Measurements from ENCODE around the gene TNFRSF8.

TNFRSF8 gene

DNA sequence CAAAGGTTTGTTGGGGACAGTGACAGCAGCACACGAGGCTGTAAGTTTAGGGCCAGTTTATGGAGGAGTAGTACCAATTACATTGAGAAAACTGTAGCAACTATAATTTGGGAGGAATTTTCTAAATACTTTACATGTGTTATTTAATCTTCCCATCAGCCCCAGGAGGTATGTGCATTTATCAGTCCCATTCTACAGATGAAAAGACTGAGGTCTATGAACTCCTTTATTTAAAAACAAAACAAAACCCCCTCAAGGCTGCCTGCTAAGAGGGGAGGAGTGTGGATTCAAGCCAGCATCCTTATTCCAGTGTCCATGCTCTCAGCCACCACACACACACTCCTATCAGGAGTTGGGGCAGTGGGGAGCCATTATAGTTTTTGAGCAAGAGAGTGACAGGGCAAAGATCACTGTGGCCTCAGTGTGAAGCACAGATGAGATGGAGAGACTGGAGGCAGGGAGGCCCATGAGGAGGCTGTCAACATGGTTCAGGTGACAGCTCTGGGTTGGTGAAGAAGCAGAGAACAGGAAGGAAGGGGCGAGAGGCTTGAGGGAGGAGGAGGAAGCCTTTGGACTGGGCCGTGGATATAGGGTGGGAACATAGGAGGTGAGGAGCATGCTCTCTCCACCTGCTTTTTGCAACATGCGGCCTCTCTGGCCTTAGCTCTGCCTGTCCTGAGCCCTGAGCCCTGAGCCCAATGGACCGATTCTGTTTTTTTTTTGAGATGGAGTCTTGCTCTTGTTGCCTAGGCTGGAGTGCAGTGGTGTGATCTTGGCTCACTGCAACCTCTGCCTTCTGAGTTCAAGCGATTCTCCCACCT, 113.4 kb downstream of the TNFRSF8 start:
- DNase-seq (ENCODE audit: low read depth): no peak

DNA sequence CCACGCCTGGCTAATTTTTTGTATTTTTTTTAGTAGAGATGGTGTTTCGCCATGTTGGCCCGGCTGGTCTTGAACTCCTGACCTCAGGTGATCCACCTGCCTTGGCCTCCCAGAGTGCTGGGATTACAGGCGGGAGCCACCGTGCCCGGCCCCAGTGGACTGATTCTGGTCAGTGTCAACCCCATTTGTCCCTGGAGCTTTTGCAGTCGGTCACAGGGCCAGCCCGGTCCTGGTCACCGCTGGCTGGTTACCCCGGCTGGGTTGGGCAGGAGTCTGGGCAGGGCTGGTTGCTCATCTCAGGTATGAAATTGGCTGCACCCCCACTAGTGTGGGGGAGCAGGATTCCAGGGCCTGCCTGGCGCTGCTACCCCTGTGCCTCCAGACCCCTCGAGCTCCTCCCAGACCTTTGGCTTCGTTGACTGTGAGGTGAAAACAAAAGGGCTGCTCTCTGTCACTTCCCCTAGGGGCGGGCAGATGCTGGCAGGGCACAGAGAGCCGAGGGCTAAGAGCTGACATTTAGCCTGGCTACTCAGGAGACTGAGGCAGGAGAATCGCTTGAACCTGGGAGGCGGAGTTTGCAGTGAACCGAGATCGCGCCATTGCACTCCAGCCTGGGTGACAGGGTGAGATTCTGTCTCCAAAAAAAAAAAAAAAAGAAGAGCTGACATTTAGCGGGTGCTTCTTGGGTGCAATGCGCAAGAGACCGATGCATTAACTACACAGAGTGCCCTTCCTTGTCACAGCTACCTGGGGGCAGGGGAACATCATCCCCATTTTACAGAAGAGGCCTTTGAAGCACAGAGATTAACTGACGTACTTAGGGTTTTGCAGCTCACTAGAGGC, 114.3 kb downstream of the TNFRSF8 start:
- DNase-seq (ENCODE audit: low read depth): no peak

DNA sequence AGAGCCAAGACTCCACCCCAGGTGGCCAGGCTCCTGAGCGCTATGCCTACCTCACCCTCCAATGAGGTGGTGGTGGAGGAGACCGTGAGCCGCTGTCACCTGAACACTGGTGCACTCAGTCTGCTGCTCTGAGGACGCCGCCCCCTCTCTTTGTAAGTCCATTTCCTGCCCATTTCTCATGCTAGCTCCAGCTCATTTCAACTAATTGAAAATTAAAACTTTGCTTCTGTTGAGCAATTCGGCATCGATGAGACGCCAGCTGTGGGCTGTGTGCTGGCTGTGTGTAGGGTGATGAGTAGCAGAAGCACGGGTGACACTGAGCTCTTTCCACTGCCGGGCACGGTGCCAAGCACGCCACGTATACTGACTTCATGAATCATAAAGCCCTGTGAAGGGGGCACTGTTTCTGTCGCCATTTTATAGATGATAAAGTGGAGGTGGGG, 114.9 kb downstream of the TNFRSF8 start:
- DNase-seq (ENCODE audit: low read depth): peak; percentile 67

DNA sequence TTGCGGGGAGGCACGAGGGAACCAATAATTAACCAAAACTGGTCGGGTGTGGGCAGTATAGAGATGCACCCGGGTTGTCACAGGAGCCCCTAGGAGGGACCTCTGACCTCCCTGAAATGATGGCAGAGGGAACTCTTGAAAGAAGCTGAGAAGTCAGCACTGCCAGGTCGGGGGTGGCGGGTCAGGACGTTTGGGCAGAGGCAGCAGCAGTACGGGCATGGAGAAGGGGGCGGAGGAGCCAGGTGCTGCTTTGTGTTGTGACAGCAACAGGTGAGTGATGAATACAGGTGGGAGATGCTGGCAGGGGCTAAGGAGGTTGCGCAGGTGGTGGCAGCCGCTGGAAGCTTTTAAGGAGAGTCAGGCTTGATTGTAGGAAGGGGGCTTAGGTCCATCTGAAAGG, 115.4 kb downstream of the TNFRSF8 start:
- no peak for DNase-seq (ENCODE audit: low read depth)

DNA sequence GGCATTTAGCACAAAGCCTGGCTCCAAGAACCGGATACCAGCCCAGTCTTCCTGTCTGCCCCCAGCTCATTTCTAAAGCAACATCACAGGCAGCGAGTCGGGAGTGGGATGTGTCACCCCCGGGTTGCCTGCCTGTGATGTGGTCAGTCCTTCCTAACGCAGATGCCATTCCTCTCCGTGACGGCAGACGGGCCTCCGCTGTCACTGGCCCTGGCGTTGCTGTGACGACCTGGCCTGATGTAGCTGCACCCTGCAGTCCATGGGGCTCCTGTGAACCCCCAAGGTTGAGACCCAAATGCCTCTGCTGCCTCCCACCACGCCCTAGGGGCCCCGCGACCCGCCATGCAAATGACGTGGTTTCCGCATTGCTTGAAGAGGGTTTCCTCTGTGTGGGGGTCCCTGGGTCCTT, 116.0 kb downstream of the TNFRSF8 start:
- no peak for DNase-seq (ENCODE audit: low read depth)

DNA sequence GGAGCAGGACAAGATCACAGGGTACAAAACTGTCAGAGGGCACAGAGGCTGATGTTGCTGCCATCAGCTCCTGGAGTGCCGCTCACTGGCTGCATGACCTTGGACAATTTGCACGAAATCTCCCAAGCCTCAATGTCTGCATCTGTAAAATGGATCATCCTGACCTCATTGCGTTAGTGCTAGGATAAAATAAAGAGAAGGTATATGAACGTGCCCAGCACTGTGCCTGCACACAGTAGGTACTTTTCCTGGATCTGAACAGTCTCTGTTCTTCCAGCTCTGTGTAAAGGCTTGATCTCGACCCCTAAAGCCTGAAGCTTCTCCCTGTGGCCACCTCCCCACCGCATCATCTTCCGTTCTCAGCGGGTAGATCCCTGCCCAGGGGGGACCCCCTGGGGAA, 116.6 kb downstream of the TNFRSF8 start:
- DNase-seq (ENCODE audit: low read depth): no peak

DNA sequence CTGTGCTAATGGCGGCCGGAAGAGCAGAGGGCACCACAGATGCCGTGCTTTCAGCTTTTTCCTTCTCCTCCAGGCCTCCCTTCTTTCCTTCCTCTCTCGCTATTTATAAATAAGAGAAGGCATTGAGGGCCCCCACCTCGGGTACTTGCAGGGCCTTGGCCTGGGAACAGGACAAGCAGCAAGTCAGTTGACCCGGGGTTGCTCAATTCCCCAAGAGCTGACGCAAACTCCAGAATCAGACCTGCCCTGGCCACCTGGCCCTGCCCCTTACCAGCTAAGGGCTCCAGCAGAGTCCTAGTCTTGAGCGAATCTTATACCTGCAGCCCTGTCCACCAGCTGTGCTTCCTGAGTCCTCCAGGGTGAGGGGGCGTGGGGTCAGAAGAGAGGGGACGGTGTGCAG, 117.2 kb downstream of the TNFRSF8 start:
- DNase-seq (ENCODE audit: low read depth): no peak

DNA sequence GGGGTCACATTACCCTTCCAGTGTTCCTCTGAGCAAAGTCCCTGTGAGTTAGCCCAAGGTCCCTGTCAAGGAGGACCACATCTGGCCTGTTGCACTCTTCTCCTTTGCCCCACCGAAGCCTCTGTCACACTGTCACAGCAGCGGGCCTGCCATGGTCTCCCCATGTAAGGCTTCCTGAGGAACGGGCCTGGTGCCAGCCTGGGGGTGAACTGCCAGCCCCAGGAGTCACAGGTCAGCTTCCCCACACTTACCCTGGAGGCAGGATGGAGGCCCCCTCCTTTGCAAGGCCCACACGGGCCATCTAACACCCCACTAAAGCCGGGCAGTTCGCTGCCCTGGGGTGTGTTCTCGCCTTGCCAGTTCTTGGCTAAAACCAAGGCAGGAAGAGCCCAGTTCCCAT, 117.8 kb downstream of the TNFRSF8 start:
- DNase-seq (ENCODE audit: low read depth): no peak

DNA sequence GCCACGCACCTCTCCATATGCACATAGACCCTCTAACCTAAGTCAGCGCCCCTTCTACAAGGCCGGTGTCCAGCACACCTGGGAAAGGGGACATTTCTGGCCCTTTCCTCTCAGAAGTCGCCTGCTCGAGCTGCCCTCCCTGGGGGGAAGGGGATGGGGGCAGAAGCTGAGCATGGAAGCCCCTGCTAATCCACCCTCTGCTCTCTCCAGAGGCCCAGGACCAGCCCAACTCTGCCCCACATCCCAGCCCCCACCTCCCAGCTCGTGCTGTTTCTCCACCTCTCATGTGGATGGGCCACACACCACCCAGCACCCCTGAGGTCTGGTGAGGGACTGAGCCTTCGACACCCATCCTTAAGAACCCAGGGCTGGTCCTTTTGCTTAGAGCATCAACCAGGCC, 118.5 kb downstream of the TNFRSF8 start:
- no peak for DNase-seq (ENCODE audit: low read depth)

DNA sequence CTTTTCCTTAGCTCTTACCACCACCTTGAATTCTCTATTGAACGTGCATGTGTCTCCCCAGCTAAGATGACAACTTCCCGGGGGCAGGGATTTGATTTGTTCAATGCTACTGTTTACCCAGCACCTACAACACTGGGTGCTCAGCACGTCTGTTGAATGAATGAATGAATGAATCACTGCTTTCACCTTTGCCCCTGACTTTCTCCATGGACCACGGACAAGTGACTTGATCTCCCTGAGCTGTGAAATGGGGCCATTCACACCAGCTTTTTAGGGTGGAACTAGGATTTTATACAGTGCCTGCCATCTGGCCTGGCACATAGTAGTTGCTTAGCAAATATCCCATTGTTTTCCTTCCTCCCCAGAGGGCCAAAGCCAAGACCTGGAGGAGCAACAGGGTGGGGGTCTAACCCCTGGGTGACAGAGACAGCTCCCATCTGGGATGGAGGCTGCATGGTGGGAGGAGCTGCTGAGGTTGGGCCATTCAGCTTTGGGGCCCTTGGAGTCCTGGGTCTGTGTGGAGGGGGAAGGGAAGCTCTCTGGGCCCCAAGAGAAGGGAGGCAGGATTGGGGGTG, 119.4 kb downstream of the TNFRSF8 start:
- no peak for DNase-seq (ENCODE audit: low read depth)

DNA sequence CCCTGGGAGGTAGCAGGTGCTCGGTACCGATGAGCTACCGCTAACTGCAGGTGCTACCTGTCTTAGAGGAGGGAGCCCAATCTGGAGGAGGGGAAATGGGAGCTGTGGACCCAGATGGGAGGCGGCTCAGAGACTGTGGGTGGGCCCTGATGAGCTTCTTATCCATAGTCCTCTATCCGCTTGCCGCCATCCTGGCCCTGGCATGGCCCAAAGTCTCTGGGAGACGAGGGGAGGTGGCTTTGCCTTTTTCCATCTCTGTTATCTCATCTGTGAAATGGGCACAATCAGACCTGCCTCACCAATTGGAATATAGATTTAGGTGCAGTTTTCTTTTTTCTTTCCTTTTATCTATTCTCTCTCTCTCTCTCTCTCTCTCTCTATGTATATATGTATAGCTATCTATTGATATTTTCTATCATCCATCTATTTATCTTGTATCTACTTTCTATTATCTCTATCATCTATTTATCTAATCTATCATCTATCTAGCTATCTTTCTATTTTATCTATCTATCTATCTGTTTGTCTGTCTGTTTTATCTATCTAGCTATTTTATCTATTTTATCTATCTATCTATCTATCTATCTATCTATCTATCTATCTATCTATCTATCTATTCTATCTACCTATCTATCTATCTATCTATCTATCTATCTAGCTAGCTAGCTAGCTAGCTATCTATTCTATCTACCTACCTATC, 120.1 kb downstream of the TNFRSF8 start:
- DNase-seq (ENCODE audit: low read depth): no peak

DNA sequence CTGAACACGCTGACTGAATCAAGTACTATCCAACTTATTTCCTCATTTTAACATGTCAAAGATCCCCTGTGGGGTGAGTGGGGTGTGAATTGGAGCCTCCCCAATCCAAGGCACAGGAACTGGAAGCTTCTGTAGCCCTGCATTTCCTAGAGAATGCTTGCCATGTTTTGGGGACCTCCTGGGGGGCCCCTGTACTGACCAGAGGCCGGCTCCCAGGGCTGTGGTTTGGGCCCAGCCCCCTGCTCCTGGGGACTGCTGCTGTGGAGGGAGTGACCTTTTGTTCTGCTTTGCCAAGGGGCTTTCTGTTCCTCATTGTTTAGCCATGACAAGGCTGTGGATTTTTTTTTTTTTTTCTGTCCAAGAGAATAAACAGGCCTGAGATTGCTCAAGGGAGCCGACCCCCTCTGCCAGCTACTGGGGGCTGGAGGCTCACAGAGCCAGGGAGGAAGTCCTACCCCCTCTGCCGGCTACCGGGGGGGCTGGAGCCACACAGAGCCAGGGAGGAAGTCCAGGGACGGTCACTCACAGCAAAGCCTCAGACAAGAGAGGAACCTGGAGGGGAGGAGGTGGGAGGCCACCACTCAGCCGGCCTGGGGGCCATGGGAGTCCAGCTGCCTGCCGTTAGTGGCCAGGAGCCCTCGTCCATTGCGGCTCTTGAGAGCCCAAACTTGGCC, 121.0 kb downstream of the TNFRSF8 start:
- peak; percentile 35 for DNase-seq (ENCODE audit: low read depth)

DNA sequence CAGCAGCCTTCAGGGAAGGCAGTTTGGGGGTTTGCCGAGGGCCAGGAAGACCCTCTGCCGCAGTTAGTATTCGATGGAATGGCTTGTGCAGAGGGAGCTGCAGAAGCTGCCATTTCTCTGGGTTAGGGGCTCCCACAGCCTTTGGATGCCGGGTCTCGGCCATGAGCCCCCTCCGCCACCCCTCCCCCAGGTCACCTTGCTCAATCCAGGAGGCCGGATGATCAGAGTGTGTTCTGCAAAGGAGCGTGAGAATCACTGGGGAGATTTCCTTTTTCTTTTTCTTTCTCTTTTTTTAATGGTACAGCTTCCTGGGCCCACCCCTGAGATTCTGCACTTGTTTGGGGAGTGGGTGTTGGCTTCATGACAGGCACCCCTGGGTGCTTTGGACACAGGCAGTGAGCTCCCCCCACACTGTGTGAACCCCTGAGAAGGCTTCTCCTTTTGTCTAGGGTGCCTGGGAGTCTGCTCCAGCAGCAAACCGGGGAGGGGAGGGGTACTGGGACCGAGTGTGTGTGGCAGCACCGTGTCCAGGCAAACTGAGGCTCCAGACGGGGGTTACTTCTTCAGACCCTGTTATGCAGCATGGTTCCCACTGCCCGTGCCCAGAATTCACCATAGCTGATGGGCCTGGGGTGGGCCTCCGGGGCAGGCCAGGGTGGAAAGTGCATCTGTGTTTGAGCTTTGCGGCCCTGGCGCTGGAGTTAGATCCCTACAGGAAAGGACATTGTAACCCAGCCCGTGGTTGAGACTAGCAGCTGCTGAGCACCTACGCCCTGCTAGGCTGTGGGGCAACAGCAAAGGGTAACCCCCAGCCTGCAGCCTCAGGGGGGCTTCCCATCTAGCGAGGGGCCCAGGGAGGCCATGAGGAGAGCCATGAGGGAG, 122.2 kb downstream of the TNFRSF8 start:
- DNase-seq (ENCODE audit: low read depth): no peak

DNA sequence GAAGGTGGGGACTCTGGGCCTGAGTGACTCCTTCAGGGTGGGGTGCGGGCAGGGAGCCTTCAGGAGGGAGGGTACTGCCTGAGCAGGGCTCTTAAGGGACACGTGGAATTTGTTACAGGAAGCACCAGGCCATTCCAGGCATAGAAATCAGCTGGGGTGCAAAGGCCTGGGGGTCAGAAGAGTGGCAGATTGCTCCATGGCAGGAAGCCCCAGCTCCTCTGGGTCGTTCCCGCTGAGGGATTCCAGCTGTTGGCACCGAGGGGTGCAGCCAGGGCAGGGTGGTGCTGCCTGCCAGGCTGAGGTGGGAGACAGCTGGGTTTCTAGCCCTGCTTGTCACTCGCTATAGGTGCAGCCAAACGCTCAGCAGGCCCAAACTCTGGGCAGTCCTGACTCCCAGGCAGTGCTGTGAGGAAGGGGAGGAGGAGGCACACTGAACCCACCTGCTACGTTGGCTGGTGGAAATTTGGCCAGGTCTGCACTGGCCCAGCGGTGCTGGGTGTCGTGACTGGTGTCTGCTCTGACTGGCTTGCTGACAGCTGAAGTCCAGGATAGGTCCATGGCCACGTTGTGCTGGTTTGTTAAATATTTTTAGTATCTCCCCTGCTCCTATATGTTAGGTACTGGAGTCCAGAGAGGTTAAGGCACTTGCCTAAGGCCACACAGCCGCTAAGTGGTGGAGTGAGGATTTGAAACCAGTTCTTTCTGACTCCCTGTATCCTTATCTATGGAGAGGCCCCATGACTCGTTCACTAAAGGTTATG, 123.0 kb downstream of the TNFRSF8 start:
- DNase-seq (ENCODE audit: low read depth): no peak

DNA sequence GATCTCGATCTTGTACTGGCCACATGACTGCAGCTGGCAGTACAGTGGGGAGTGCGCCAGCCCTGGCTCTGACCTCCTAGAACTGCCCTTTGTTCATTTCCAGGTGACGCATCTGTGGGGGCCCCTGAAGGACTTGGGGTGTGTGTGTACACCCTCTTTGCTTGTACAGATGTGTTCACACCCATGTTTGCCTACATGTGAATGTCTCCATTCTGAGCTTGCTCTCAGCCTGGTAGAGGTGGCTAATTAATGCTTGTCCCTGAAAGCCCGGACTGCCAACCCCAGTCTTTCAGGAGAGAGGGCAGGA, 123.5 kb downstream of the TNFRSF8 start:
- DNase-seq (ENCODE audit: low read depth): no peak

DNA sequence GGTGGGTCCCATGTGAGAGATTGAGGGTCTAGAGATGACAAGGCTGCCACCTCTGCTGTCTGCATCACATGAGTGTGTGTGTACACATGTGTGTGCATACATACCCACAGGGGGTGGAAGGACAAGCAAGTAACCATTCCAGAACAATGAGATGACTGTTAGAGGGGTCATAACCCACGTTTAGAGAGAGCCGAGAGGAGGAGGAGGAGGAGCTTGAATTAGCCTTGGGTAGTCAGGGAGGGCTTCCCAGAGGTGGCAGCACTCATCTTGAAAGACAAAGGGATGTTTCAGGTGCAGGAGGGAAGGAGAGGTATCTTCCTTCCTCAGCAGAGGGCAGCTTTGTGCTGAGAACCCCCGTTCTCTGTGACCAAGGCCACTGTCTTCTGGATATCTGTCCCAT, 125.0 kb downstream of the TNFRSF8 start:
- DNase-seq (ENCODE audit: low read depth): no peak

DNA sequence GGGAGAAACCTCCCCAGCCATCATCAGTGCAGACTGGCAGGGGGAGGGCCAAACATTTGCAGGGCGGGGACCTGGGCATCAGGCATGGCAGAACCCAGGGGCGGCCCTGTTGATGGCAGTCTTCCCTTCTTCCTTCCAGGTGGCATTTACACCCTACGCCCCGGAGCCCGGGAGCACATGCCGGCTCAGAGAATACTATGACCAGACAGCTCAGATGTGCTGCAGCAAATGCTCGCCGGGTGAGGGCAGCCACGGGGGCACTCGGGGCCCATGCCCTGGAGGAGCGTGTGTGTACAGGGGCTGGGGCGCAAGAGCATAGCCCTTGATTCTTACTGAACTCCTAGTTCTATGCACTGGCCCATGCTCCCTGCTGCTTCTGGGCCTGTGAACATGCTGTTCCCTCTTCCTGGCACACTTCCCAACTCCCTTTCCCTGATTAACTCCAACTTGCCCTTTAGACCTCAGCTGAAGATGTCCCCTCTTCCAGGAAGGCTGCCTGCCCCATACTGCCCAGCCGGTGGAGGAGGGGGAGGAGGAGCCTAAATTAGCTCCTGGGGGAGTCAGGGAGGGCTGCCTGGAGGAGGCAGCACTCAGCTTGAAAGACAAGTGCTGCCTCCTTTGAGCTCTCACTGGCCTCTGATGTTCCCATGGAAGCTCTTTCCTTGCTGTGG, 125.7 kb downstream of the TNFRSF8 start:
- no peak for DNase-seq (ENCODE audit: low read depth)

DNA sequence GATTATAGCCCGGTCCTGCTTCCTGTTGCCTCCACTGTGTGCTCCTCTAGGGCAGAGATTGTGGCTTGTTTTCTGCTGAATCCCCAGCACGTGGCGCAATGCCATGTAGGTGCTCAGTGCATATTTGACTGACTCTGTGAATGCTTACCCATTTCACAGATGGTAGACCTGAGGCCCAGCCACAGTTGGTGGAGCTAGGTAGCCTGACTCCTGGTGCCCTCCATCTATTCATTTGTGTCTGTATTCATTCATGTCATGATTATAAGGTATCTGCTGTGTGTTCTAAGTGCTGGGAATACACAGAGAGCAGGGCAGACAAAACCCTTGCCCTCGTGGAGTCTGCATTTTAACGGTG, 126.2 kb downstream of the TNFRSF8 start:
- DNase-seq (ENCODE audit: low read depth): no peak

DNA sequence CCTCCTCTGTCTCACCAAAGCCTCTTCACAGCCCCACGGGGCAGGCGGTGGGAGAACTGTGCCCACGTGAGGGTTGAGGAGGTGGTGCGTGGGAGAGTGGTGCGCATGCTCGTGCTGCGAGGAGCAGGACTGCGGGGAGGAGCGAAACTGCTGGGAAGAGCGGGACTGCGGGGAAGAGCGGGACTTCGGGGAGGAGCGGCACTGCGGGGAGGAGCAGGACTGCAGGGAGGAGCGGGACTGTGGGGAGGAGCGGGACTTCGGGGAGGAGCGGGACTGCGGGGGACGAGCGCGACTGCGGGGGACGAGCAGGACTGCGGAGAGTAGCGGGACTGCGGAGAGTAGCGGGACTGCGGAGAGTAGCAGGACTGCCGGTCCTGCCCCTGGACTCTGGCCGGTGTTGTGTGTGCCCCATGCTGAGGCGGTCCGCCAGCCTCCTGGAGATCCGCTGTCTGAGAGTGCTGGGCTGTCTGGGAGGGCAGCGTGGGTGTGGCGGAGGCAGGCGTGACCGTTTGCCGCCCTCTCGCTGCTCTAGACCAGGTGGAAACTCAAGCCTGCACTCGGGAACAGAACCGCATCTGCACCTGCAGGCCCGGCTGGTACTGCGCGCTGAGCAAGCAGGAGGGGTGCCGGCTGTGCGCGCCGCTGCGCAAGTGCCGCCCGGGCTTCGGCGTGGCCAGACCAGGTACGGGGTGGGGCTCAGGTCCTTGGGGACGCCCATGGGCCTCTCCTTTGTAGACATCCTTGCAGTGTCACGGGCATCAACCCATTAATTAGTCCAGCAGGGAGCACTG, 128.3 kb downstream of the TNFRSF8 start:
- DNase-seq (ENCODE audit: low read depth): no peak

All from stromal cell of bone marrow (primary cell).